ENCODE measurements around the gene ZBTB48.

The ZBTB48 gene

GRCh38 chr1:6622396-6623152 is 42.8 kb downstream of the ZBTB48 start:
- no peaks in the 10 kb centered on the region for H3K36me3 ChIP-seq (replicated peaks; ENCODE audit: insufficient read depth, low read length)
- H3F3A ChIP-seq (ENCODE audit: insufficient read depth, low read length): peaks cover 14% of the 10 kb centered on the region
- H3K4me1 ChIP-seq (ENCODE audit: low read length): peaks cover 12% of the 10 kb centered on the region; the same call in 1 of the 2 replicates
- no peaks in the 10 kb centered on the region for H4K20me1 ChIP-seq (ENCODE audit: insufficient read depth, low read length)
- no peak overlapping the region for H3K9ac ChIP-seq (ENCODE audit: low read length)
- no peaks in the 10 kb centered on the region for H3K27me3 ChIP-seq (replicated peaks; ENCODE audit: insufficient read depth, low read length)
- no peak overlapping the region for H3K4me3 ChIP-seq (ENCODE audit: low read length)
- TF ChIP-seq CTCF (IDR thresholded peaks at IDR 0.05; ENCODE audit: low read length): no peak
- TF ChIP-seq EZH2 (optimal IDR thresholded peaks at IDR 0.05; ENCODE audit: low read depth, low read length): no peak
- TF ChIP-seq EZH2phosphoT487 (IDR thresholded peaks at IDR 0.05; ENCODE audit: low read length): no peak
- H3K4me2 ChIP-seq (ENCODE audit: low read depth, low read length): no peak overlapping the region
- H3K9me2 ChIP-seq (replicated peaks; ENCODE audit: insufficient read depth, low read length): no peaks in the 10 kb centered on the region
- H3K9me3 ChIP-seq (replicated peaks; ENCODE audit: insufficient read depth, low read length): no peaks in the 10 kb centered on the region
- no peak for DNase-seq
- peaks cover 71% of the 10 kb centered on the region for H3K79me2 ChIP-seq (ENCODE audit: low read length)
- no peak overlapping the region for H3K27ac ChIP-seq (ENCODE audit: low read length)
- no peak overlapping the region for H2AFZ ChIP-seq (ENCODE audit: low read length)

- Histone ChIP-seq H3K4me1 (ENCODE audit: low read length) (peaks cover 12% of the 10 kb centered on the region; the same call in 1 of the 2 replicates), H3K79me2 (ENCODE audit: low read length) (peaks cover 71% of the 10 kb centered on the region), H3K9me3 (replicated peaks; ENCODE audit: insufficient read depth, low read length) (no peaks in the 10 kb centered on the region), H3K27ac (ENCODE audit: low read length) (no peak overlapping the region), H3K36me3 (replicated peaks; ENCODE audit: insufficient read depth, low read length) (no peaks in the 10 kb centered on the region; the same call in 1 of the 2 replicates), H2AFZ (ENCODE audit: low read length) (no peak overlapping the region), H3K9ac (ENCODE audit: low read length) (no peak overlapping the region), H4K20me1 (ENCODE audit: insufficient read depth, low read length) (no peaks in the 10 kb centered on the region), H3K4me3 (ENCODE audit: low read length) (no peak overlapping the region), H3K4me2 (ENCODE audit: low read depth, low read length) (no peak overlapping the region), H3F3A (ENCODE audit: insufficient read depth, low read length) (peaks cover 14% of the 10 kb centered on the region), H3K27me3 (replicated peaks; ENCODE audit: insufficient read depth, low read length) (no peaks in the 10 kb centered on the region), H3K9me2 (replicated peaks; ENCODE audit: insufficient read depth, low read length) (no peaks in the 10 kb centered on the region)
- TF ChIP-seq EZH2phosphoT487 (IDR thresholded peaks at IDR 0.05; ENCODE audit: low read length) (no peak), EZH2 (optimal IDR thresholded peaks at IDR 0.05; ENCODE audit: low read depth, low read length) (no peak), CTCF (IDR thresholded peaks at IDR 0.05; ENCODE audit: low read length) (no peak)
- DNase-seq: no peak
These were observed 43.6 kb downstream of the ZBTB48 start for GRCh38 chr1:6623269-6623965.

DNA sequence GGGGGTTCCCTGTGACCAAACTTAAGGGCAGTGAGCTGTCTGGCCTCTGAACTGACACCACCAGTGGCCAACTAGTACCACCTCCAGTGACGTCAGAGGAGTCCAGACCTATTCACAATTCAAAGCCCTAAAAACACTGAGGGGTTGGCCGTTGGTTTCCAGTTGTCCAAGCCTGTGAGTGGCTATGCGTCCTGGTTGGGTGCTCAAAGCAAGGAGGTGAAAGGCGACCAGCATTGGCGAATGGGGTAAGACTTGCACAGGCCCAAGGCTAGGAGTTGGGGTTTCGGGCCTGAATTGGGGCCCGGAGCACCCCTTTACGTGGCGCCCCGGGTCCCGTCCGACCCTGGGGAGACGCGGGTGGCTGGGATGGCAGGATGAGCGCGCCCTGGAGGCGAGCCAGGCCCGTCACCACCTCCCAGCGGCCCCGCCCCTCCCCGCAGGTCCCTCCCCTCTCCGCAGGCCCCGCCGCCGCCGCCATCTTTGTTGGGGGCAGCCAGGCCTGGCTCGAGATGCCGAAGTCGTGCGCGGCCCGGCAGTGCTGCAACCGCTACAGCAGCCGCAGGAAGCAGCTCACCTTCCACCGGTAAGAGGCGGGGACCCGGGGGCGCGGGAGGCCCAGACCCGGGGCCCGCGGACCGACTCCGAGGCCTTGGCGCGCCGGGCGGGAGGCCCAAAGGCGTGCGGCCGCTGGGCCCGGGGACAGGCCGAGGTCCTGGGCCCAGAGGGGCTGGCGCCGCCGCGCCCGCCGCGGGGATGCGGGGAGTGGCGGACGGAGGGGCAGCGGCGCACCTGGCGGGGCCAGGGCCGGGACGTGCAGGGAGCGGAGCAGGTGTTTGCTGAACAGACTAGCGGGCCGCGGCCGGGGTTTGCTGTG is 45.2 kb downstream of the ZBTB48 start, which contains the start of gene THAP3:
Gene THAP3, plus strand, starts transcription at position 159 of the 874 bp plus-strand sequence. Its CDS starts 351 bp downstream, at position 510.
- peaks cover 61% of the 10 kb centered on the region for H3K79me2 ChIP-seq (ENCODE audit: low read length)
- peak within 1 kb of the TSS; percentile 73 for H3K4me3 ChIP-seq (ENCODE audit: low read length)
- peak; percentile 85 for DNase-seq
- H3K4me2 ChIP-seq (ENCODE audit: low read depth, low read length): peak within 1 kb of the TSS; percentile 81
- no peaks in the 10 kb centered on the region for H3K9me3 ChIP-seq (replicated peaks; ENCODE audit: insufficient read depth, low read length)
- peak within 1 kb of the TSS; percentile 66 for H3K9ac ChIP-seq (ENCODE audit: low read length)
- peaks cover 14% of the 10 kb centered on the region for H3F3A ChIP-seq (ENCODE audit: insufficient read depth, low read length)
- no peaks in the 10 kb centered on the region for H4K20me1 ChIP-seq (ENCODE audit: insufficient read depth, low read length)
- no peaks in the 10 kb centered on the region; the same call in 1 of the 2 replicates for H3K36me3 ChIP-seq (replicated peaks; ENCODE audit: insufficient read depth, low read length)
- peak within 1 kb of the TSS; percentile 55 for H2AFZ ChIP-seq (ENCODE audit: low read length)
- H3K9me2 ChIP-seq (replicated peaks; ENCODE audit: insufficient read depth, low read length): no peaks in the 10 kb centered on the region
- H3K27me3 ChIP-seq (replicated peaks; ENCODE audit: insufficient read depth, low read length): no peaks in the 10 kb centered on the region
- TF ChIP-seq EZH2 (optimal IDR thresholded peaks at IDR 0.05; ENCODE audit: low read depth, low read length): no peak
- no peak for TF ChIP-seq EZH2phosphoT487 (IDR thresholded peaks at IDR 0.05; ENCODE audit: low read length)
- peak; percentile 44 for TF ChIP-seq CTCF (IDR thresholded peaks at IDR 0.05; ENCODE audit: low read length)
- H3K27ac ChIP-seq (ENCODE audit: low read length): peak within 1 kb of the TSS; percentile 56; the same call in 1 of the 2 replicates
- H3K4me1 ChIP-seq (ENCODE audit: low read length): peaks cover 12% of the 10 kb centered on the region; the same call in 1 of the 2 replicates

All from MM.1S (cell line).